Right ventricle myocardium inferior (tissue), 1 donor: ENCODE data around the gene KRT7. TPM values are rescaled to one million over a fixed set of nuclear protein-coding genes. Genes with fewer than 3 reads are reported as not detected.
A peak's percentile ranks its signal among the peaks of the same experiment; 100 is the strongest.

ENCODE experiments used
- ATAC-seq: fragments of 200-7000 bp; cut with Tn5 transposase; one replicate; pipeline ENCODE4 v1.9.1; 2020; ENCODE audit warnings: mild to moderate bottlenecking, moderate library complexity
- DNase-seq: peaks from one replicate; pipeline ENCODE4 v3.0.0; 2021; ENCODE audit errors: missing footprints
- intact Hi-C: fragments of 100-400 bp; cut with DNase I; formaldehyde crosslinking; loops from one replicate; pipeline ENCODE4 v1.11.0; 2022
- total RNA-seq: library from RNA; stranded (reverse); fragmentation: NEBNext Ultra II Directional; extraction: Animal tissue kit (Norgen Biotek cat#: 25700); gene quantifications from one replicate; pipeline ENCODE4 v1.2.1, GENCODE V29; 2021
- donor health status: DM: no; HTN: yes; CAD: no; lungs with severe emphysema.

KRT7 gene
- total RNA-seq, 1 donor from 2014 or later, result not detected

DNA sequence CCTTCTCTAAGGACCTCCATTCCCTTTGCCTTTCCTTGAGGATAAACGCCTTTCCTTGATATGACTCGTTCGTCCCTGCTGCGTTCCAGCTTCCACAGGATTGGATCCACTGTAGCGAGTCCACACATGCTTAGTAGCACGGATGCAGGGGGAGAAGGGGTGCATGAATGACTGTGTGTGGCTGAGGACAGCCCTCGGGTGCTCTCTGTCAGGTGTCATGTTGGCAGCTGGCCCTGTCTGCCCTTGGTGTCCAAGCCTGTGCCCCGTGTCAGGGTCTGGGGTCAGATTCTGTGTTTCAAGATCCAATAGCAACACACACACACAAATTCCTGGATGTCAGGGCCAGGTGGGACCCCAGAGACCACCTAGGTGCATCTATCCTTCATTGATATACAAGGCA, 23.7 kb upstream of the KRT7 start:
- DNase-seq (no peak), ATAC-seq (no peak)
- intact Hi-C loops, result loop anchor here (5.0 kb wide), 1 partner anchor 68 kb away; no protein-coding TSS in a partner anchor

DNA sequence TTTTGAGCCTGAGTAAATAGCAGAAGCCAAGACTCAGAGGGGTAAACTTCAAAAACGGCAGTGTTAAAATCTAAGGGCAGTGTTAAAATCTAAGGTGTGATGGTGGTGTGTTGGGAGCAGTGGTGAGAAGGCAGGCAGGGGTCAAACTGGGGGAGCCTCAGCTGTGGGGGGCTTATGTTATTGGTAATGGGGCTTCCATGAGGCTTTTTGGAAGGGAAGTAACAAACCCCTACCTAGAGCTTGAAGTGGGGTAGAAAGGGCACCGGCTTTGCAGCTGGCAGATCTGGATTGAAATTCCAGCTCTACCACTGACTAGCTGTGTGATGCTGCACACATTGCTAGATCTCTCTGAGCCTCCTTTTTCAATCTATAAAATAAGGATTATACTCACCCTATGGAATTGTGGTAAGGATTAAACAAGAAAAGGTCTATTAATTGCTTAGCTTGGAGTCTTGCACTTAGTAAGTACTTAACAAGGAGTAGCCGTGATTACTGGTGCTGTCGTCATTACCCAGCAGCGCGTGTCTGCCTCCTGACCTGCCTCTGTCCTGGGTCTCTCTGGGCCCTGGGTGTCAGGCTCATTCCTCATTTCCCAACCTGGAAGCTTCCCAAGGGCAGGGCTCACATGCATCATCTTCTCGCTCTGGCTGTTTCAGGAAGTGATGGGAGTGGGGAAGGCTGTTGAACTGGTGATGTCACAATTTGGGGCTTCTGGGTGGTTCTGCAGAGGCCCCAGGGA, 22.7 kb upstream of the KRT7 start:
- ATAC-seq (no peak), DNase-seq (no peak)
- intact Hi-C loops, result no loop called here

DNA sequence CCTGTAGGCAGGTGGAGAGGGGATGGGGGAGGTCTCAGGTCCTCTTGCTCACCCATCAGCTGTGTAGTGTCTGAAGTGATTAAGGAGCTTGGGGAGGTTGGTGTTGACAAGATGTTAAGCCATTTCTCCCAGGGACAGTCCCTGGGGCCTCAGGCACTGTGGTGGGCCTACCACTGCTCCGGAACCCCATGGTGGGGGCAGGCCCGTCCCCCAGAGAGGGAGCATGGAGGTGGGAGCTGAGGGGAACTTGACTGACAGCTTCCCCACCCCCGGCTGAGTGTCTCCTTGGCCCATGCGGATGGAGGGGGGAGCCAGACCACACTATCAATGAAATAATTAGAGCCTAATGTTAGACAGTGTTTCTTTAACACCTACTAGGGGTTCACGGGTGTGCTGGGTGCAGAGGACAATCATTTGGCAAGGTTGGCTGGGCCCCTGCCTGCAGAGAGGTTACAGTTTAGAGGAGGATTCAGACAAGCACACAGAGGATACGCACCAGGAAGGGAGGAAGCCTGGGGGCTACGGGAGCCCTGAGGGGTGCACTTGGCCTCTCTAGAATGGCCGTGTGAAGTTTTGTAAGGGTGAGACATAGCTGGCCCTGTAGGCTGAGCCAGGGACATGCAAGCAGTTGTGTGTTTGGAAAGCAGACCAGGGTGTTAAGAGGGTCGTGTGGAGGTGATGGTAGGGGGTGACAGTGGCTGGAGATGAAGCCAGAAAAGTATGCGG, 22.0 kb upstream of the KRT7 start:
- ATAC-seq, result no peak
- intact Hi-C loops, result no loop called here
- DNase-seq, result no peak

- ATAC-seq (no peak), DNase-seq (no peak)
- intact Hi-C loops, result no loop called here
Observed at GRCh38 chr12:52211716-52212585, 21.1 kb upstream of the KRT7 start.

DNA sequence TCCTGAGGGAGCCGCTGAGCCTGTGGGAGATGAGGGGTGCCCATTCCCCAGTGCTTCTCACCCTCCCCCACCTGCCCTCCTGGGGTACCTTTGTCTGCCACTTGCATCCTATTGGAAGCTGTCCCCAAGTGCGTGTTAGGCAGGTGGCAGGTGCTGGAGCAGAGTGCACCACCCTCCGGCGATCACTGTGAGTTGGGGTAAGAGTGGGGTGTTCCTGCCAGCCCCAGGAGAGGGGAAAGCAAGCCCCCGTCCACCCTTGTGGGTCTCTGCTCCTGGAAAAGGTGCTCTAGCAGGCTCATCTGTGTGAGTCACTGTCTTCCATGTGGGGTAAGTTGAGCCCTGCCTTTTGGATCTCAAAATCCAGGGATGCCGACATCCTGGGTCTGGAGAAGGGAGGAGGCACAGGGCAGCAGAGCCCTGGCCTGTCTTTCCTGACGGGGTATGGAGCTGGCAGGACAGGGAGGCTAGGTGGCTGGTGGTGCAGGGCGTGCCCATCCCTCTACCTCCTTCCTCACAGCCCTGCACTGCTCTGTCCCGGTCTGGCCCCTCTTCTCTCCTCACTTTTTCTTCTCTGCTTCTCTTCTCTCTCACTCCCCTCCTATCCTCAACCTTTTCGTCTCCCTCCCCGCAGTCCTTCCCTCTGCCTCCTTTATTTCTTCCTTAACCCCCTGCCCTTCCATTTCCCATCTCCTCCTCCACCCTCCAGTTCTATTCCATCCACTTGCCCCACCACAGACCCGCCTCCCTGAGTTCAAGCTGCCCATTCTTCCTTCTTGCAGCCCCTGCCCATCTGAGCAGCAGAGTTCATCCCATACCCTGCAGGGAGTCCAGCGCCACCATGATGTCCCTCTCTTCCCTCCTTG, 20.1 kb upstream of the KRT7 start:
- ATAC-seq (no peak), DNase-seq (no peak)
- intact Hi-C loops, result no loop called here

- DNase-seq (peak; percentile 83), ATAC-seq (peak; percentile 89)
- intact Hi-C loops, result no loop called here
Observed at GRCh38 chr12:52213564-52214420, 19.3 kb upstream of the KRT7 start.

- DNase-seq, result no peak
- intact Hi-C loops, result no loop called here
- no peak for ATAC-seq
Observed at GRCh38 chr12:52214421-52214802, 18.6 kb upstream of the KRT7 start.

DNA sequence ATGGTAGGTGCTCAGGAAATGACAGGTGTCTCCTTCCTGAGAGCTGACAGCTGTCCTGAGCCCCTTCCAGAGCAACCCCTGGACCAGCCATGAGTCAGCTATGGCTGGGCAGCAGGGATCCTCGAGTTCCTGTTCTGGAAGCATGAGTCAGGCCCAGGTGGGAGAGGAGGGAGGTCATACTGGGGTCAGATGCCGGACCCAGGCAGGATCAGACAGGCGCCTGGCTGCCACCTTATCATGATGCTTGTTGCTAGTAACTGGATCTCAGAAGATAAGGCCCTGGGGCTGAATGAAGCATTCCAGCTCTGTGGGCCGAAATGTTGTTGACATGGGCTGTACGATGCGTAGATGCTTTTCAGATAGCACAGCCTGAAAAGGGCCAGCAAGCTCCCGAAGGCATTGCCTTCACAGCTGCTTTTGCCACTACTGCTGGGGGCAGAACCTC, 17.4 kb upstream of the KRT7 start:
- DNase-seq, result no peak
- ATAC-seq, result no peak
- intact Hi-C loops, result no loop called here

GRCh38 chr12:52216100-52216499, 16.9 kb upstream of the KRT7 start:
- DNase-seq, result no peak
- intact Hi-C loops, result no loop called here

GRCh38 chr12:52216807-52217206, 16.2 kb upstream of the KRT7 start:
- intact Hi-C loops, result no loop called here
- no peak for ATAC-seq
- no peak for DNase-seq

More at GRCh38 chr12:52216100-52216499, 16.9 kb upstream of the KRT7 start:
- ATAC-seq, result no peak

DNA sequence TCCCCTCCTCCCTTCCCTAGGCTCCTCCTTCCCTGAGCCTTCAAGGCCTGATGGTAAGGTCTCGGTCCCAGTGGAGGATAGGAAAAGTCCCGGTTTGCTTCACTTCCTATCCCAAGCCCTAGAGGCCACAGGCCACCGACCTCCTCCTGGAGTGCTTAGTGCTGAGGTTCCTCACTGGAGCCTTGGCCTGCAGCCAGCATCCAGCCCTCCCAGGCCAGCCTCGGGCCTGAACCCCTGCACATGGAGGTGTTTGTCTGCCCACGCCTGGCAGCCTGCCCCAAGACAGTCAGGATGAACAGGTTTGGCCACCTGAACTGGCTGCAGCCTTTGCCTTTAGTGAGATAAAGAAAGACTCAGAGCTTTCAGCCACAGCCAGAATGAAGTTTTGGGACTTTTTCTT, 15.8 kb upstream of the KRT7 start:
- intact Hi-C loops, result no loop called here
- ATAC-seq (peak; percentile 35), DNase-seq (peak; percentile 80)

DNA sequence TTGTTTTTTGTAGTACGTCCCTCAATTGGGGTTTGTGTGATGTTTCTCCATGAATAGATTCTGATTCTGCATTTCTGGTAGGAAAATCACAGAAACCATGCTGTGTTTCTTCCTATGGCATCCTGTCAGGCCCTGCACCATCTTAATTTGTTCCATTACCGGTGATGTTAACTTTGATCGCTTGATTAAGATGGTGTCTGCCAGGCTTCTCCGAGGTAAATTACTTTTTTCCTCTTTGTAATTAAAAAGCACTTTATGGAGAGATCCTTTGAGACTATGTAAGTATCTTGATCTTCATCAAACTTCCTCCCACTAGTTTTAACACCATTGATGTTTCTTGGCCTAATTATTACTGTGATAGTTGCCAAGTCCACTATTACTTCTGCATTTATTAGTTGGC, 15.0 kb upstream of the KRT7 start:
- intact Hi-C loops, result no loop called here
- no peak for DNase-seq
- ATAC-seq, result no peak

DNA sequence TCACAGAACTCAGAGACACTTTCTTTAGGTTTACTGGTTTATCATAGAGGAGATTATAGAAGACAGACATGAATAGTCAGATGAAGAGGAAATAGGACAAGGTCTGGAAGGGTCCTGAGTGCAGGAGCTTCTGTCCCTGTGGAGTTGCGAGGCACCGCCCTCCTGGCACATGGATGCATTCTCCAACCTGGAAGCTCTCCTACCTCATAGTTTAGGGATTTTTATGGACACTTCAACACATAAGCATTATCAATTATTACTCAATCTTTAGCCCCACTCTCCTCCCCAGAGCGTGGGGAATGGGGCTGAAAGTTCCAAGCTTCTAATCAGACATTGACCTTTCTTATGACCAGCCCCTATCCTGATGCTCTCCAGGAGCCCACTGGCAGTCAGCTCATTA, 12.6 kb upstream of the KRT7 start:
- intact Hi-C loops, result no loop called here
- DNase-seq (no peak), ATAC-seq (no peak)

GRCh38 chr12:52221070-52221781, 11.8 kb upstream of the KRT7 start:
- DNase-seq (no peak), ATAC-seq (no peak)
- intact Hi-C loops, result no loop called here

- ATAC-seq (no peak), DNase-seq (no peak)
- intact Hi-C loops, result no loop called here
Observed at GRCh38 chr12:52221912-52222457, 11.1 kb upstream of the KRT7 start.

- no peak for DNase-seq
- ATAC-seq, result no peak
- intact Hi-C loops, result no loop called here
Observed at GRCh38 chr12:52222692-52223091, 10.4 kb upstream of the KRT7 start.
